SK-N-MC (cell line): Measurements from ENCODE around the gene KCNN3.

ENCODE experiments used
- EZH2 ChIP-seq: fragments of 200-600 bp; sonication (generic); IDR thresholded peaks from one replicate; pipeline ENCODE4 v1.6.1; 2017; ENCODE audit warnings: antibody characterized with exemption
- FOXP2 ChIP-seq: optimal IDR thresholded peaks from 2 replicates; pipeline ENCODE3; 2011; ENCODE audit warnings: mild to moderate bottlenecking, moderate library complexity; ENCODE audit not compliant: insufficient read depth; ENCODE audit errors: extremely low read length, control extremely low read depth
- POLR2AphosphoS5 ChIP-seq: IDR thresholded peaks from 2 replicates; pipeline ENCODE4 v1.6.1; 2012; ENCODE audit warnings: mild to moderate bottlenecking, low read depth, low read length, borderline replicate concordance

- TF ChIP-seq POLR2AphosphoS5 (no peak), EZH2 (no peak), FOXP2 (no peak)
Measured at GRCh38 chr1:154829062-154829461, 41.0 kb downstream of the KCNN3 start.
